Subcutaneous adipose tissue (tissue), 4 donors: ENCODE results near the gene MSH5. TPM values are rescaled to one million over a fixed set of nuclear protein-coding genes. Genes with fewer than 3 reads are reported as not detected.

ENCODE experiments used
- CTCF ChIP-seq: fragments of 450-650 bp; IDR thresholded peaks from one replicate; pipeline ENCODE4 v1.5.1; 2016; ENCODE audit warnings: low read depth, mild to moderate bottlenecking, control low read depth, antibody characterized with exemption, moderate library complexity
- total RNA-seq, 4 donors: library from RNA; depleted of rRNA; stranded (reverse); fragments of >200 nt; gene quantifications; one replicate each; pipeline ENCODE4 v1.1.0, GENCODE V29; 2016

Gene MSH5
- total RNA-seq, 4 donors from 2014 or later = 7.5 to 24.5 (median 9.0) TPM

GRCh38 chr6:31785475-31785874 lies 45.7 kb downstream of the MSH5 start:
- TF ChIP-seq CTCF = no peak

GRCh38 chr6:31791324-31792089 lies 51.7 kb downstream of the MSH5 start:
- no peak for TF ChIP-seq CTCF

GRCh38 chr6:31792090-31792374 lies 52.2 kb downstream of the MSH5 start:
- no peak for TF ChIP-seq CTCF

- no peak for TF ChIP-seq CTCF
These were observed 53.0 kb downstream of the MSH5 start for GRCh38 chr6:31792761-31793171.

GRCh38 chr6:31794294-31794865 lies 54.6 kb downstream of the MSH5 start:
- TF ChIP-seq CTCF = no peak

- TF ChIP-seq CTCF = no peak
These were observed 55.2 kb downstream of the MSH5 start for GRCh38 chr6:31794866-31795615.

GRCh38 chr6:31795616-31796298 lies 56.0 kb downstream of the MSH5 start, which contains the start of gene VARS1:
Gene VARS1, minus strand, starts transcription at chr6:31795752. Its CDS starts 535 bp downstream, at chr6:31795217.
- no peak for TF ChIP-seq CTCF
